ENCODE results near the gene LRRFIP2.

DNA sequence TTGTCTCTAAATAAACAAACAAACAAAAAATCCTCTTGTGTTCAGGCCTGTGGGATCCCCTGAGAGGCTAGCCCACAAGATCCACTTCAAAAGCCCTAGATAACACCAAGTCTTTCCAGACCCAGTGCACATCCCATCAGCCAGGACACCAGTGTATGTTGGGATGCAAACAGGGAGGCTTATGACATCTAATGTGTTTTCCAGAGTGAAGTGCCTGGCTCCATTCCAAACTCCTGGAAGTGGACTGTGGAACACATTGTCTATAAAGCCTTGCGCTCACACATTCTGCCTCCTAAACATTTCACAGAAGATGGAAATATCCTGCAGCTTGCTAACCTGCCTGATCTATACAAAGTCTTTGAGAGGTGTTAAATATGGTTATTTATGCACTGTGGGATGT lies 124.1 kb downstream of the LRRFIP2 start:
- TF ChIP-seq POLR2AphosphoS5 (IDR thresholded peaks at IDR 0.05) = no peak
- TF ChIP-seq CTCF (IDR thresholded peaks at IDR 0.05) = no peak
- TF ChIP-seq EP300 (IDR thresholded peaks at IDR 0.05) = no peak

Measured in upper lobe of left lung (tissue), 4 donors.